ENCODE data around the gene TMEM198. TPM values are rescaled to one million over a fixed set of nuclear protein-coding genes. Genes with fewer than 3 reads are reported as not detected.

Gene TMEM198
- total and polyA plus RNA-seq, 2 experiments from 2014 or later, result 5.6 to 13.7 TPM

GRCh38 chr2:219541611-219542180, 2.1 kb upstream of the TMEM198 start:
- Mint-ChIP-seq H3K4me3 (peak overlapping the region; percentile 93), H3K27ac (no peak overlapping the region), H3K4me1 (peaks cover 41% of the 10 kb centered on the region), H3K36me3 (ENCODE audit: low read depth) (peaks cover 33% of the 10 kb centered on the region), H3K9me3 (no peaks in the 10 kb centered on the region; the same call in 2 of the 3 replicates), H3K27me3 (ENCODE audit: insufficient read depth, low read depth, poor library complexity) (peaks cover 28% of the 10 kb centered on the region)
- H3K27me3 ChIP-seq (ENCODE audit: insufficient read depth), result peaks cover 9% of the 10 kb centered on the region; the same call in 1 of the 2 replicates
- no peaks in the 10 kb centered on the region for H3K9me2 ChIP-seq (ENCODE audit: insufficient read depth)
- peak overlapping the region; percentile 99 for H3K4me2 ChIP-seq
- peak overlapping the region; percentile 96 for H3K4me3 ChIP-seq
- 0 out of 2 replicates have a peak overlapping the region, but pooled peaks have one; percentile 66 for H2AFZ ChIP-seq
- H3K27ac ChIP-seq (ENCODE audit: low read depth), result no peak overlapping the region
- peak; percentile 92 for DNase-seq (ENCODE audit: low spot score)
- H3K4me1 ChIP-seq (ENCODE audit: insufficient read depth), result peaks cover 29% of the 10 kb centered on the region
- TF ChIP-seq CREB1 (CRISPR knock-in tag; IDR thresholded peaks at IDR 0.05; ENCODE audit: low read depth) (peak; percentile 89), REST (IDR thresholded peaks at IDR 0.05; ENCODE audit: unreplicated experiment) (no peak), EZH2 (IDR thresholded peaks at IDR 0.05; ENCODE audit: low read depth, unreplicated experiment) (no peak), CTCF (conservative IDR thresholded peaks at IDR 0.05; ENCODE audit: low read depth in 2 of 2) (peak; percentile 80 to 100)
- peak; percentile 24 for ATAC-seq
- peaks cover 14% of the 10 kb centered on the region for H3K79me2 ChIP-seq (replicated peaks; ENCODE audit: insufficient read depth)
- H3F3A ChIP-seq (replicated peaks; ENCODE audit: low read depth), result peaks cover 19% of the 10 kb centered on the region
- H4K20me1 ChIP-seq (replicated peaks; ENCODE audit: insufficient read depth), result peaks cover 23% of the 10 kb centered on the region
- peaks cover 9% of the 10 kb centered on the region for H3K36me3 ChIP-seq (ENCODE audit: insufficient read depth)

- Histone ChIP-seq H2AFZ (peak overlapping the region; percentile 52; the same call in 1 of the 2 replicates), H3K79me2 (replicated peaks; ENCODE audit: insufficient read depth) (peaks cover 14% of the 10 kb centered on the region), H3K4me3 (peak overlapping the region; percentile 96), H3K4me2 (peak overlapping the region; percentile 99), H3K27me3 (ENCODE audit: insufficient read depth) (peaks cover 9% of the 10 kb centered on the region; the same call in 1 of the 2 replicates), H3F3A (replicated peaks; ENCODE audit: low read depth) (peaks cover 17% of the 10 kb centered on the region), H4K20me1 (replicated peaks; ENCODE audit: insufficient read depth) (peaks cover 23% of the 10 kb centered on the region), H3K4me1 (ENCODE audit: insufficient read depth) (peaks cover 16% of the 10 kb centered on the region), H3K27ac (ENCODE audit: low read depth) (peak overlapping the region; percentile 55; the same call in 1 of the 2 replicates), H3K36me3 (ENCODE audit: insufficient read depth) (peaks cover 9% of the 10 kb centered on the region), H3K9me2 (ENCODE audit: insufficient read depth) (no peaks in the 10 kb centered on the region)
- Mint-ChIP-seq H3K36me3 (ENCODE audit: low read depth) (peaks cover 41% of the 10 kb centered on the region), H3K27ac (peak overlapping the region; percentile 74; the same call in 1 of the 2 replicates), H3K4me1 (peaks cover 28% of the 10 kb centered on the region), H3K9me3 (no peaks in the 10 kb centered on the region; the same call in 2 of the 3 replicates), H3K4me3 (peak overlapping the region; percentile 93), H3K27me3 (ENCODE audit: insufficient read depth, low read depth, poor library complexity) (peaks cover 28% of the 10 kb centered on the region)
- DNase-seq (ENCODE audit: low spot score) (peak; percentile 50), ATAC-seq (peak; percentile 19)
- TF ChIP-seq POLR2AphosphoS5 (IDR thresholded peaks at IDR 0.05; ENCODE audit: low read depth) (no peak), ZNF462 (CRISPR knock-in tag; IDR thresholded peaks at IDR 0.05) (no peak), ZNF331 (CRISPR knock-in tag; IDR thresholded peaks at IDR 0.05; ENCODE audit: low read depth) (no peak)
These were observed 765 bp upstream of the TMEM198 start for GRCh38 chr2:219542931-219543595.

Data from GM23338 (cell line).